PFSK-1 (cell line): ENCODE data around the gene TM6SF1.

Experiments used
- FOXP2 ChIP-seq: optimal IDR thresholded peaks from 2 replicates; pipeline ENCODE3; 2011; ENCODE audit warnings: borderline replicate concordance, control low read depth, inconsistent platforms; ENCODE audit not compliant: insufficient read depth; ENCODE audit errors: extremely low read length, extremely low read depth
- POLR2AphosphoS5 ChIP-seq: IDR thresholded peaks from 2 replicates; pipeline ENCODE4 v1.6.1; 2012; ENCODE audit warnings: low read depth, mild to moderate bottlenecking, control low read depth, low read length, moderate library complexity
- REST ChIP-seq, 2 experiments: IDR thresholded peaks; 2 replicates each; pipeline versions ENCODE4 v1.6.1 to v1.8.0; 2011 to 2012; ENCODE audit warnings: low read depth in 2 of 2, low read length in 2 of 2, control low read depth in 1 of 2, inconsistent platforms in 1 of 2, mild to moderate bottlenecking in 1 of 2, moderate library complexity in 1 of 2; ENCODE audit not compliant: insufficient read depth in 1 of 2
- SIN3A ChIP-seq: IDR thresholded peaks from 2 replicates; pipeline ENCODE4 v1.6.1; 2012; ENCODE audit warnings: mild to moderate bottlenecking, low read length, moderate library complexity, borderline replicate concordance; ENCODE audit not compliant: insufficient read depth
- TAF1 ChIP-seq: IDR thresholded peaks from 2 replicates; pipeline ENCODE4 v1.6.1; 2012; ENCODE audit warnings: low read length, control low read depth, borderline replicate concordance; ENCODE audit not compliant: insufficient read depth

- TF ChIP-seq TAF1 (no peak), FOXP2 (no peak), POLR2AphosphoS5 (no peak), REST (IDR thresholded peaks at IDR 0.05; ENCODE audit: insufficient read depth in 1 of 2, low read depth in 2 of 2, low read length in 2 of 2) (no peak), SIN3A (no peak)
These were observed 2.9 kb downstream of the TM6SF1 start for GRCh38 chr15:83110381-83110780.
